Measurements from ENCODE around the gene INHA.

INHA gene

DNA sequence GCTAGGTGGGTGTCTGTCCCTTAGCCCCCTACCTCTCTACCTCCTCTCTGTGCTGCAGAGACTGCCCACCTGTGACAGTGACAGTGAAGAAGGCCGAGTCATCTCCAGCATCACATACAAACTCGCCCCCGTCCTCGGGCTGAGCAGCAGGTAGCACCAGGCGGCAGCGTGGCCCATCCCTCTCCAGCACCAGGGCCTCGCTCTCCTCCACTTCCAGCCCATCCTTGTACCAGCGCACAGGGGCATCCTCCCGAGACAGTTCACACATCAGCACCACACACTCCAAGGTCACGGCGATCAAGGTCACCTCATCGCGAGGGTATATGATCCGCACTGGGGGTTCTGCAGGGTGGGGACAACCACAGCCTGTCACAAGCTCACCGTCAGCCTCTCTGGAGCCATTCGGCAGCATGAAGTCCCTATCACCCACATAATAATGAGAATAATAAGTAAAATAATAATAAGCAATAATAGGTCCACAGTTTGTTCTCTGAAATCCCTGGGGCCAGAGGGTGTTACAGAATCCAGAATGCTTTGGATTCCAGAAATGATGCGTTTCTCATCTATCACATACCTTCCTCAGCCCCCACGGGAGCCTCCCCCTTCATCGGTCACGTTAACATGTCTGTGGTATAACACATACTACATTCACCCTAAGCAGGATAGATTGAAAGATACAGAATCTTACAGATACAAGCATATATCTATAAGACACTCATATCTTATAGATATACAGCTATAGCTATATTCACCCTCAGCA is 12.8 kb upstream of the INHA start:
- DNase-seq (ENCODE audit: low read depth): no peak

DNA sequence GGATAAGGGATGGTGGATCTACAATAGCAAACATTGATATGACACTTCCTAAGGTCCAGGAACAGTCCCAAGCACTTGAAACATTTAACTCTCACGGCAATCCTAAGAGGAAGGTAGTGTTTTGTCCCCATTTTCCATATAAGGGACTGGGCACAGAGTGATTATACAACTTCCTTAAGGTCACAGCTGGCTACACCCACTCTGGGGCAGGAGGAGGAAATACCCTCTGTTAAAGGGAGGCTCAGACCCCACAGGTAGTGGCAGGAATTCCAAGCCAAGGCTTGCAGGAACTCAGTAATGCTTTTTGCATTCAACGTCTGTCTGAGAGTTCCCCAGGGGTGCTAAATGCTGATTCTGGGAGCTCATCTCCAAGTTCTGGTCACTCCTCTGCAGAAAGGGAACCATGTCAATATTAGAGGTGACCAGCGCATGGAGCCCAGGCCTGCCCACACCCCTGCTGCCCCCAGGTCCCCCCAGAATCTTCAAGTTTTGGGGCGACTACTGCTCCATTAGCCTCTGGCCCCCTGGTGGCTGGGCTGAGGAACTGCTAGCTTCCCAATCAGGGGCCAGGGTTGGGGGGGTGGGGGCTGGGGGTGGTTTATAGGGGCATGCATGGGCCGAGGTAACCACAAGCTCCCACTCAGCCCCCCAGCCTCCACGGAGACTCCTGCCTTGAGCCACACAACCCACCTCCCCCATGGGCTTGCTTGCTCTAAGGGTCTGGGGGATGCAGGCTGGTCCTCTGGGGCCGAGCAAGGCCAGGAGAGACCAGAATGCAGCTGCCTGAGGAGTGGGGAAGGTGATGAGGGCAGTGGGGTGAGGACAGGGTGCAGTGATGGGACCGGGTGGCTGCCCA is 11.8 kb upstream of the INHA start:
- DNase-seq (ENCODE audit: low read depth): no peak

DNA sequence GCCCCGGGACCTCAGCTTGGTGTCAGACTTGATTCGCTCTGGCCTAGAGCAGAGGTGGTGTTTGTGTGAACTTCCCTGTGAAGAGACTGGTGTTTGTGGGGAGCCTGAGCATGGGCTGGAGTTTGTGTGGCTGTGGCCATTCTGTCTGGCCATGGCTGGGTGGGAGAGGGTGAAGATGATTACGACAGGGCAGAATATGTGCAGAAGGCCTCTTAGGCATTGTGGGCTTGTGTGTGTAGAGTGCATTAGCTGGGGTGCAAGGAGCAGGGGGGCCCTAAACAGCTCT is 11.3 kb upstream of the INHA start:
- DNase-seq (ENCODE audit: low read depth): no peak

DNA sequence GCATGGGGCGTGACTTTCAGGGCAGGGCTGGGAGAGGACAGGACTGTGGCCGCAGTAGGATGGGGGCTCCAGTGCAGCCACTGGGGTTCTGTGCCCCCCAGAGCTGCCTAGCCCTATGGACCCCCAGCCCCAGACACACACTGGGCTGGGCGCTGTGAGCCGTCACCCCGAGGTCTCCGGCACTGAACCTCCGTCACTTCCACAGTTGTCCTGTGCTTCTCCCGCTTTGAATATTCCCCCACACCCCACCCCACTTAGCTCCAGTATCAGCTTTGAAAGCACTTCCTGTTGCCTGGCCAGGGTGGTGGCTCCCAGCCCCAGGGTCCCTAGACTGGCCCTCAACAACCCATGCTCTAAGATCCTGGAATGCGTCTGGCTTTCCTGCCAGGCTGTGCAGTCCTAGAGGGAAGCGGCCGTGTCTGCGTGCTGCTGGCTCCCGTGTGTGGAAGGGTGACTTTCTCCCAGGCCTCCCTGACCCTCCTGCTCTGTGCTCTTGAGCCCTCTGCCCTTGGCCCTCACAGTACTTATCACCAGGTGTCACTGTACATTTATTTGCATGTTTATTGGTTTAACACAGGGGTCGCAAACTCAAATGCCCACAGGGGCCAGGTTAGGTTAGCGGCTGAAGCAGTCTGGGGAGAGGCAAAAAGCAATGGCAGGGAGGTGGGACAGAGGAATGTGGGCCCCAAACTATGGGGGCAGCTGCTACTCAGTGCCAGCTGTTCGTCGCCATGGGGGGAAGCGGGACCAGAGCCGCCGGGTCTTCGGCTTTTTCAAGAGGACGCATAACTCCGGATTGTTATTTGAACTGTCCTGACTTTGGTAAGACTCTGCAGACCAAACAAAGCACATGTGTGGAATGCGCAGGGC is 10.7 kb upstream of the INHA start:
- DNase-seq (ENCODE audit: low read depth): no peak

DNA sequence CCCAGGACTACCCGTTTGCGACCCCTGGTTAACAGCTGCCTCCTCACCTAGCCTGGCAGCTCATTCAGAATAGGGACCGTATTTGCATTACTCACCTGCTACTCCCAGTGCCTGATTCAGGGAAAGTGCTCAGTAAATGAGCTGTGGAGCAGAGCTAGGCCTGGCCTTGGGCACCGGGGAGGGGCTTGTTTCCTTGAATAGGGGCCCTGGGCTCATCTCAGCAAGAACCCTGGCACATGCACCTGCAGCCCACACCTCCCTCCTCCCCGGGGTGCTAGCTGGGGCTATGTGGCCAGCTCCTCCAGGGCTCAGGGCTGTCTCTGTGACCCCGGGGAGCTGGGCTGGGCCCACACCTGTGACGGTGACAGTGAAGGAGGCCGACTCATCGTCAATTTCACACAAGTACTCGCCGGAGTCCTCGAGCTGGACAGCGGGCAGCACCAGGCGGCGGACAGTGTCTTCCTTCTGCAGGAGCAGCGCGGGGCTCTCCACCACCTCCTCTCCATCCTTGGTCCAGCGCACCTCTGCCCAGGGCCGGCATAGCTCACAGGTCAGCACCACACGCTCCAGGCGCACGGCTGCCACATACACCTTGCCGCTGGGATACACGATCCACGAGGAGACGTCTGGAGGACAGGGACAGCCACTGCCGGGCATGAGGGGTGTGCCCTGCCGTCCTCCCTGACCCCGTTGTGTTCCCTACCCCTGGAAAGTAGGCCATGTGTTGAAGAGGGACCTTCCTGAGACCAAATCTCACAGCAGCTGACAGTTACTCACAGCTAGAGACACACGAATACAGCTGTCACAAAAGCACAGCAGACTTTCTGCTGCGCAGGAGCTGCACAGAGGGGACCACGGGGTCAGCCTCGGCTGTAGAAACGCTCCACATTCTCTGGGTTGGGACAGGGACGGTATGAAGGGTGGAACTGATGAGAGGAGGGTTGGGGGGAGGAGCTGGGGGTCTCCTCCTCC is 9.8 kb upstream of the INHA start:
- DNase-seq (ENCODE audit: low read depth): no peak

DNA sequence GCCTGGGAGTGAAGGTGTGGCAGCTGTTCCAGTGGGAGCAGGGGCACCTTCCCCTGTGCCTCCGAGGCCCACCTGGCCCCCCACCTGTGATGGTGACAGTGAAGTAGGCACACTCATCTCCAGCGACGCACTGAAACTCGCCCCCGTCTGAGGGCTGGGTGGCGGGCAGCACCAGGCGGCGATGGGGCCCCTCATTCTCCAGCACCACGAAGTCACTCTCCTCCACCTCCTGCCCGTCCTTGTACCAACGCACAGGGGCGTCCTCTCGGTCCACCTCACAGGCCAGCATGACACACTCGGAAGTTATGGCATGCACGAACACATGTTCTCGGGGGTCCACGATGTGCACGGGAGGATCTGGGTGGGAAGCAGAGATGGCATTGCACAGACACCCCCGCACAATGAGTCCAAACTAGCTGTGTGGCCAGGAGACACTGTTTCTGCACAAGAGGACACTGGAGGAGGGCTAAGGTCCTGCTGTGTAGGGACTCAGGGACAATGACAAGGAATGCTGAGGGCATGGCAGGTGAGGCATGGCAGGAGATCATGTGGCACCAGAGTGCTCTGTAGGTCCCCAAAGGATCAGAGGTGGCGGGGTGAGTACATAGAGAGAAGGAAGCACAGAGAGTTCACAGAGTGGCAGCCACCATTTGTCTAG is 8.7 kb upstream of the INHA start:
- DNase-seq (ENCODE audit: low read depth): no peak

DNA sequence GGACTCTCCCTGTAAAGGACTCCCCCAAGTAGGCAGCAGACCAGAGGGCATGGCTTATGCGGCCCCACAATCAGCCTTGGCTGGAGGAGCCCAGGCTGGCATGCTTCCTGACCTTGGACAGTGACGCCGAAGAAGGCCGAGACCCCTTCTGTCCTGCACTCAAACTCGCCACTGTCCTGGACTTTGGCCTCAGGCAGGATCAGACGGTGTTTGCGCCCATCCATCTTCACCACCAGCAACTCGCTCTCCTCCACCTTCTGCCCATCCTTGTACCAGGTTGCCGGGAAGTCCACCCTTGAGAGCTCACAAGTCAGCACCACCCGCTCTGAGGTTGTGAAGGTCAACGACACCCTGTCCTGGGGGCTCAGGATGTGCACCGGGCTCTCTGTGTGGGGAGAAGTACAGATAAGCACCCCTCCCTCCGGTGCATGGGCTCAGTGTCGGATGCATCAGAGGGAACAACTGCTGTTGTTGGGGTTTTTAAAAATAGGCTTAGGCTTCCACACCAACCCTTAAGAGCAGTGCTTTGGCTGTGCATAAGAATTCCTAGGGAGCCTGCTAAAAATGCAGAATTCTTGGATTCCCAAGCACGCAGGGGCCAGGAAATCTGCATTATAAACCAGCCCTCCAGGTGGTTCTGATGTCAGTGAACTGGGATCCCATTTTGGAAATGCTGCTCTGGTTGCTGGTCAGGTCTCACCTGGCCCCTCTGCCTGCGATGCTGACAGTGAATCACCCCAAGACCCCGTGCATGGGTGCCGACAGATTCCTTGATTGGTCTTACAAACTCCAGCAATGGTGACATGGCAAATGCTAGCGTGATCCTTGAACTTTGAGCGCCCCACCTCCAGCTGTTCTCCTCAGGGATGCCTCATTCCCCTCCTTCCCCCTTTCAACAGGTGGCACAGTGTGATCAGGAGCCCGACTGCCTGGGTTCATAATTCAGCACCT is 6.7 kb upstream of the INHA start:
- no peak for DNase-seq (ENCODE audit: low read depth)

DNA sequence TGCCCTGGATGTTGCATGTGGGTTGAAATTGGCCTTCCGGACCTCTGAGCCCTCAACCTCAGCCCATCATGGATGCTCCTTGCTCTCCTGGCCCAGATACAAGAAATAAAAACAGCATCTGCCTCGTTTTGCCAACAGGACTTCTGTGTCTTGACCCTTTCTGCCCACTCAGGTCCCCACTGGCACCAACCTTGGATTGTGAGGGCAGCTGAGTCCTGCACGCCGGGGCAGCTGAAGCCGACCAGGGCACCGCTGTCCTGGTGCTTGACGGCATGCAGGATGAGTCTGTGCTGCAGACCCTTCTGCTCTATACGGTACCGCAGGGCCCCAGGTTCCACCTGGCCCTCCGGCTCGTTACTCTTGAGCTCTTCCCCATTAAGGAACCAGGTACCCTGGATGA is 5.5 kb upstream of the INHA start:
- DNase-seq (ENCODE audit: low read depth): no peak

DNA sequence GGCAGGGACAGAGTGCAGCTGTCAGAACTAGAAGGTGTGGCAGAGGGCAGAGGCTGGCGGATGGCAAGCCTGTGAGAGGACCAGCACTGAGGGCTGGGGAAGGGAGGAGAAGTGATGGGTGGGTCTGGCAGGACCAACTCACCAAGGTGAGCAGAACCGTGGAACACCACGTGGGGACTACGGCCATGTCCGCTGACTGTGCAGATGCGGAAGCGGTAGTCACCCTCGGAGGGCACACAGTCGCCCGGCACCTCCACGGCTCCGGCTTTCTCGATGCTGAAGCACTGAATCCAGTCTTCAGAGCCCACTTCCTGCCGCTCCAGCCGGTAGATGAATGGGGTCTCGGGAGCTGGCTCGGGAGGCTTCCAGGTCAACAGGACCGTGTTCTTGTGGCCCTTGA is 5.0 kb upstream of the INHA start:
- DNase-seq (ENCODE audit: low read depth): no peak

DNA sequence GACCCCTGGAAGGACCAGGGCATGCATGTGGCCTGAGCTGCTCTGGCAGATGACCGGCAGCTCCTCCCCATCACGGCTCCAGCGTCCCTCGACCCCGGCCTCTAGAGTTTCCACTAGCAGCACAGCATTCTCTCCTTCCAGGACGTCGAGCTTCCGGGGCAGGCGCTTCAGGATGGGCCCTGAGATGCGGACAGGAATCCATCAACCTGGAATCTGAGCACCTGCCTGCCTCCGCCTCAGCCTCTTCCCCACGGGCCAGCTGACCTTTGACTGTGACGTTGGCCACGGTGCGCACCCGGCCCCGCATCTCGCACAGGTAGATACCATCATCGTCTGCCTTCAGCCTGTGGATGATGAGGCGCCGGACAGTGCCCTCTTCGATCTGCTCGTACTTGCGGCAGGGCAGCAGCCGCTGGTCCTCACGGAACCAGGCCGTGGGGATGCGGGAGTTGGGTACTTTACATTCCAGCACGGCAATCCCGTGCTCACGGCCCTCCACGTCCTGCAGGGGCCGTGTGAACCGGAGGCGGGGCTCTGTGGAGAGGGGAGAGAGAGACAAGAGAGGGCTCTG is 4.2 kb upstream of the INHA start:
- no peak for DNase-seq (ENCODE audit: low read depth)

DNA sequence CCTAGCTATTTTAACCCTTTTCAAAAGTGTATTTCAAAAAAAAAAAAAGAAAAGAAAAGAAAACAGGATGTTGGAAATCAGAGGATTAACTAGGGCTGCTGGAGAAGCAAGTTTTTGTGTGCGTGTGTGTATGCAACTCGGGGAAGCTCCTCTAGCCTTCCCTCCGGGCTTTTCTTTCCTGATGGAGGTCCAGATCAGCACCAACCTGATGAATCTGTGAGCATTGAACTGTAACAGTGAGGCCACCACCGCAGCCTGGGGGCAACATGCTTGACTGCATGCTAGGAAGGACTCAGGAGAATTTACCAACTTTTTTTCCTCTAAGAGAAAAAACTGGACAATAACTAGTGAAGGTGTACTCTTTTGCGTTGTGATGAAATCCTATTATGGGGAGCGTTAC is 3.1 kb upstream of the INHA start:
- no peak for DNase-seq (ENCODE audit: low read depth)

DNA sequence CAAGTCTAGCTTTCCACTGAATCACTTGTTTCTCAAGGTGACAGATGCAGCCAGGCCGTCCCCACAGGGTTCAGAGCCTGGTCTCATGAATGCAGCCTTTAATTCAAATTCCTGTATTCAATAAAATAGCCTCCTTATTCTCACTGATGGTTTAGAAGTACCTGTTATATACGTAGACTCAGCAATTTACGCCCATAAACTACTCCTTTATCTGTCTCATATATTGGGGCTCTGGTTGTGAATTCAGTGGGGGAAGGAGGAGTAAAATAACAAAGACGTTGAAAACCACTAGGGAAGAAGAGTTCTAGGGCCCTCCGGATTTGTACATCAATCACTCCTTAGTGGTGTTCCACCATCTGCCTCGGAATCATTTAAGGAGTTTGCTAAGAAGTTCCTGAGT is 2.5 kb upstream of the INHA start:
- no peak for DNase-seq (ENCODE audit: low read depth)

DNA sequence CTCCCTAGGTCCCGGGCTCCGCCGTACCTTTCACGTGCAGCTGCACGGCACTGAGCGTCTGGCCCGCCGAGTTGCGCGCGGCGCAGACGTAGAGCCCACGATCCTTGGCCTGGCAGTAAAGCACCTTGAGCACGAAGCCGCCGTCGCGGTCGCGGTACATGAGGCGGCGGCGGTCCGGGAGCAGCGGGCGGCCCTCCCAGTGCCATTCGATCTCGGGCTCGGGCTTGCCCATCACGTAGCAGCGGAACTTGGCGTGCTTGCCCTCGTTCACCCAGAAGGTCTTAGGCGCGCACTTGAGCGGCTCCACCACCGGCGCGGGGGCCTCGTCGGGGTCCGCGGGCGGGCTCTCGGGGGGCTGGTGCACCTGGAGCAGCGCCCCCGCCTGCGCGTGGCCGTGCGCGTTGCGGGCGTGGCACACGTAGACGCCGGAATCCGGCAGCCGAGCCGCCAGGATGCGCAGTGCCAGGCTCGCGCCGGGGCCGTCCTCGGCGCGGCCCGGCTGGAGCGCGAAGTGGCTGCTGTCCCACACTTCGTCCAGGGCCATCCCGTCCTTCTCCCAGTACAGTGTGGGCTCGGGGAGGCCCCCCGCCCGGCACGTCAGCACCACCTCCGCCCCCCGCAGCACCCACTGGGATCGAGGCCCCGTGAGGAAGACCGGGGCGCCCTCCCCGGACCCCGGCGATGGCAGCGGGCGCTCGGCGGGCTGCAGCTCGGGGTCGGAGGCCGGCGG is 1.8 kb upstream of the INHA start:
- no peak for DNase-seq (ENCODE audit: low read depth)

DNA sequence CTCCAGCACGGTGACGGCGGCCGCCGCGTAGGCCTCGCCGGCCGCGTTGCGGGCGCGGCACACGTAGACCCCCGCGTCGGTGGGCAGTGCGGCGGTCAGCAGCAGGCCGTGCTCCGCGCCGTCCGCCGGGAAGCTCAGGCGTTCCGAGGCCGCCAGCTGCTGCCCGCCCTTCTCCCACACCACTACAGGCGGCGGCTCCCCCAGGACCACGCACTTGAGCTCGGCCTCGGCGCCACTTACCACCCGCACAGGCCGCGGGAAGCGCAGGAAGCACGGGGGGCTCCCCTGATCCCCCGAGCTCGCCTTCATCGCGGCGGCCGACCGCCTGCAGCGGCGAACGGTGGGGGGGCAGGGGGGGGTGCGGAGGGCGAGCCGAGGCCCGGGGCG is 1.2 kb upstream of the INHA start:
- no peak for DNase-seq (ENCODE audit: low read depth)

DNA sequence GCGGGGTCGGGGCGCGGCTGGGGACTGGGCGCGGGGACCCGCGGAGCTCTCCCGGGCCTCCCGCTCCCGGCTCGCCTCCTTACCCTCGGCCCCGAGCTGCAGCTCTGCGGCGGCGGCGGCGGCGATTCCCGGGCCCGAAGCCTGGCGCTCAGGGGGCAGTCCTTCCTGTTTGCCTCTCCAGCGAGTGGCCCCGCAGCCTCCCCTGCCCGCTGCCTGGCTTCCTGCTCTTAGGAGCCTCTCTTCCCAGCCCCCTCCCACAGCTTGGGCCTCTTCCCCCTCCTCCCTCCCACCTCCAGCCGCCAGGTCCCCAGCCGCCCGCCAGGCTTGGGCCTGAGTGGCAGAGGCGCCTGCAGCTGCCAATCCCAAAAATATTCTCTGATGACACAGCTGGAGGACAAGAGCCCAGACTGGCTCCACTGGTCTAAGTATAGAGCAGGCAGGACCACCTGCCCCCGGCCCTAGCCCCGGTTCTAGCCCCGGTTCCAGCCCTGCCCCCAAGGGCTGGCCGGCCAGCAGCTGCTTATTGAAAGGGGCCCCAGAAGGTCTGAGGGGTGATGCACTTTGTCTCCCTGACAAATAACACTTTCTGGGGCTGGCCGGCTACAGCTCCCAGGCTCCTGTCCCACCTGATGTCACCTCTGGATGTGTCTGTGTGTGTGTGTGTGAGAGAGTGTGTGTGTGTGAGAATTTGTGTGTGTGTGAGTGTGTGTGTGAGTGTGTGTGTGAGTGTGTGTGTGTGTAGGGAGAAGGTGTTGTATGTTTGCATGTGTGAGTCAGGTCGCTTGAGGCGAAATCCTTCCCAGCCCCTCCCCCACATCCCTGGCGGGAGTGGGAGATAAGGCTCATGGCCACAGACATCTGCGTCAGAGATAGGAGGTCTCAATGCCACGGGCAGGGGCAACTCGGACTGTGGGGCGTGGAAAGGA is 536 bp upstream of the INHA start, which contains the start of gene OBSL1:
OBSL1 (minus strand) TSS at position 229 of the 926 bp plus-strand sequence. CDS start 307 bp downstream, outside the sequence.
- no peak for DNase-seq (ENCODE audit: low read depth)

DNA sequence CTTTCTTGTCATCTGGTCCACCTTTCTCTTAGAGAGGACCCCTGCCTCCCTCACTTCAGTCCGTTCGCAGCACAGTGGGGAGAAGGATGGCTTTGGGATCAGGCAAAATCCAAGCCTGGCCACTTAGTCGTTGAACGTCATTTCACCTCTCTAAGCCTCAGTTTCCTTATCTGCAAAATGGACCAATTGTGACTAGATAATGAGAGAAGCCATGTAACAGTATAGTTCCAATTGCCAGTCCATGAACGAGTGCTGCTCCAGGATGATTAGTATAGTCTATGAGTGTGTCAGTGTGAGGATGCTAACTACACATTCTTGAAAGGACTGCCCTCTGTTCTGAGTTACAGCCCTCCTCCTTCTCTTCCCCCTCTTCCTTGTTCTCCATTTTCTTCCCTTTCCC is 1.1 kb downstream of the INHA start:
- no peak for DNase-seq (ENCODE audit: low read depth)

DNA sequence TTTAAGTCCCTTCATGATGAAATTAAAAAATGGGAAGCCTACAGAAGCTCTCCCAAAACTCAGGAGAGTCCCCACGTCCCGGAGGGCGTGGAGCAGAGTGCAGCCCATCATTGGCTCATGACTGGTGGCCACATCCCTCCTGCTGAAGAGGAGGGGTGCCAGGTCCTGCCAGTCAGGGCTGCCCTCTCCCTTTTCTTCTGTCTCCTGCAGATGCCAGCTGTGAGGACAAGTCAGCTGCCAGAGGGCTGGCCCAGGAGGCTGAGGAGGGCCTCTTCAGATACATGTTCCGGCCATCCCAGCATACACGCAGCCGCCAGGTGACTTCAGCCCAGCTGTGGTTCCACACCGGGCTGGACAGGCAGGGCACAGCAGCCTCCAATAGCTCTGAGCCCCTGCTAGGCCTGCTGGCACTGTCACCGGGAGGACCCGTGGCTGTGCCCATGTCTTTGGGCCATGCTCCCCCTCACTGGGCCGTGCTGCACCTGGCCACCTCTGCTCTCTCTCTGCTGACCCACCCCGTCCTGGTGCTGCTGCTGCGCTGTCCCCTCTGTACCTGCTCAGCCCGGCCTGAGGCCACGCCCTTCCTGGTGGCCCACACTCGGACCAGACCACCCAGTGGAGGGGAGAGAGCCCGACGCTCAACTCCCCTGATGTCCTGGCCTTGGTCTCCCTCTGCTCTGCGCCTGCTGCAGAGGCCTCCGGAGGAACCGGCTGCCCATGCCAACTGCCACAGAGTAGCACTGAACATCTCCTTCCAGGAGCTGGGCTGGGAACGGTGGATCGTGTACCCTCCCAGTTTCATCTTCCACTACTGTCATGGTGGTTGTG is 2.6 kb downstream of the INHA start:
- DNase-seq (ENCODE audit: low read depth): no peak

Data from non-pigmented ciliary epithelial cell (primary cell).